ENCODE measurements around the gene SCN2A. TPM values are rescaled to one million over a fixed set of nuclear protein-coding genes. Genes with fewer than 3 reads are reported as not detected.

The SCN2A gene
- total RNA-seq, 1 experiment from 2014 or later, result 0.39 TPM

GRCh38 chr2:165434865-165435496 lies 195.8 kb downstream of the SCN2A start:
- peak overlapping the region; percentile 30; the same call in 1 of the 2 replicates for H3K27ac Mint-ChIP-seq
- peaks cover 45% of the 10 kb centered on the region for H3K4me1 Mint-ChIP-seq
- ChIA-PET CTCF (interaction anchor here (2.1 kb wide), 1 partner anchor 344 kb away, joined by 8 read pairs; no protein-coding TSS in a partner anchor), POLR2A (no interaction called here)
- H3K4me3 Mint-ChIP-seq, result no peak overlapping the region
- no peaks in the 10 kb centered on the region for H3K27me3 Mint-ChIP-seq (ENCODE audit: low read depth)
- H3K36me3 Mint-ChIP-seq, result no peaks in the 10 kb centered on the region; the same call in 1 of the 2 replicates
- no peaks in the 10 kb centered on the region for H3K9me3 Mint-ChIP-seq
- ATAC-seq (peak; percentile 76), DNase-seq (ENCODE audit: low spot score) (no peak)
- TF ChIP-seq NR3C1 (CRISPR knock-in tag; conservative IDR thresholded peaks at IDR 0.05; ENCODE audit: low read depth) (no peak), GTF2I (CRISPR knock-in tag; conservative IDR thresholded peaks at IDR 0.05) (no peak), JUN (CRISPR knock-in tag; IDR thresholded peaks at IDR 0.05) (no peak)
- TF ChIP-seq, protein P1, sequence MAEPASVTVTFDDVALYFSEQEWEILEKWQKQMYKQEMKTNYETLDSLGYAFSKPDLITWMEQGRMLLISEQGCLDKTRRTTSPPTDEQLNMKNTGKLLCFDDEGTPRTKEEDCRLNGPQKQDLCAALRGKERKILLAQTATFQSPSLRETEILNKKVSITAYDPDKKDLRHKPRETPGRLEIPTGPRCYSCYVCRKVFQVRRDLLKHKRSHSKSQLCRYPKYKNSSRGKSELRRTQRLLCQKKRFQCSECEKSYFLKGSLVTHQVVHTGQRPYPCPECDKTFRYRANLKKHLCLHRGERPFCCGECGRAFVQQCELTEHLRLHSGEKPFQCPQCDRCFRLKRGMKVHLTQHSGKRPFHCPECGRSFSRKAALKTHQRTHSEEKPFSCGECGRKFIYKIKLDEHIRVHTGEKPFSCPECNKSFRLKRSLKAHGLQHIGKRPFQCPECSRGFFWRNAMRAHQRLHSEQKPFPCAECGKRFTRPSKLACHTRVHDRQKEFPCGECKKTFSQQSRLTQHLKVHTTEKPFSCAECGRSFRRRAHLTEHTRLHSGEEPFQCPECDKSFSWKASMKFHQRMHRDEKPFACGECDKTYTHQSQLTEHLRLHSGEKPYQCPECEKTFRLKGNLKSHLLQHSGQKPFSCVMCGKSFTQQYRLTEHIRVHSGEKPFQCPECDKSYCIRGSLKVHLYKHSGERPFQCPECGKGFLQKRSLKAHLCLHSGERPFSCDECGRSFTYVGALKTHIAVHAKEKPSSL (CRISPR knock-in tag; conservative IDR thresholded peaks at IDR 0.05), result no peak

DNA sequence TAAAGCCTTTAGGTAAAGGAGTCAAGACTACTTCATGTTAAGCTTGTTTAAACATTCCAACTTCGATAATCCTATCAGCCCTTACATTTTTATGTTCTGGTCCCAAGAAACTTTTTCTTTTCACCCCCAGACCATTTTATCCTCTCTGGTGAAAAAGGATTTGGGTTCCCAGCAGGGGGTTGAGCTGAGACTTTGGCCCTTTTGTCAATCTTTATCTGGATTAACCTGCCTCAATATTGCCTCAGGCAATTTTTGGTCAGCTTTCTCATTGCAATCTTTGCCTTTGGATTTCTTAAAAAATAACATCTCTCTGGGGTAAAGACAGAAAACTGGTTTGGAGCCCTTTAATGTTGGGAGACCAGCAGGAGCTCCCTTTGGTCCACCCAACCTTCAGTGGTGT lies 196.4 kb downstream of the SCN2A start:
- Mint-ChIP-seq H3K27me3 (ENCODE audit: low read depth) (no peaks in the 10 kb centered on the region), H3K4me1 (peaks cover 49% of the 10 kb centered on the region), H3K36me3 (no peaks in the 10 kb centered on the region; the same call in 1 of the 2 replicates), H3K4me3 (no peak overlapping the region), H3K27ac (no peak overlapping the region), H3K9me3 (no peaks in the 10 kb centered on the region)
- TF ChIP-seq ZNF396 (CRISPR knock-in tag; IDR thresholded peaks at IDR 0.05; ENCODE audit: borderline replicate concordance) (no peak), ESRRA (CRISPR knock-in tag; IDR thresholded peaks at IDR 0.05; ENCODE audit: borderline replicate concordance) (no peak), IRF2 (CRISPR knock-in tag; IDR thresholded peaks at IDR 0.05; ENCODE audit: borderline replicate concordance, low read depth) (no peak), SMAD4 (CRISPR knock-in tag; IDR thresholded peaks at IDR 0.05) (no peak), SMAD3 (CRISPR knock-in tag; IDR thresholded peaks at IDR 0.05; ENCODE audit: borderline replicate concordance) (no peak)
- TF ChIP-seq, protein P2, sequence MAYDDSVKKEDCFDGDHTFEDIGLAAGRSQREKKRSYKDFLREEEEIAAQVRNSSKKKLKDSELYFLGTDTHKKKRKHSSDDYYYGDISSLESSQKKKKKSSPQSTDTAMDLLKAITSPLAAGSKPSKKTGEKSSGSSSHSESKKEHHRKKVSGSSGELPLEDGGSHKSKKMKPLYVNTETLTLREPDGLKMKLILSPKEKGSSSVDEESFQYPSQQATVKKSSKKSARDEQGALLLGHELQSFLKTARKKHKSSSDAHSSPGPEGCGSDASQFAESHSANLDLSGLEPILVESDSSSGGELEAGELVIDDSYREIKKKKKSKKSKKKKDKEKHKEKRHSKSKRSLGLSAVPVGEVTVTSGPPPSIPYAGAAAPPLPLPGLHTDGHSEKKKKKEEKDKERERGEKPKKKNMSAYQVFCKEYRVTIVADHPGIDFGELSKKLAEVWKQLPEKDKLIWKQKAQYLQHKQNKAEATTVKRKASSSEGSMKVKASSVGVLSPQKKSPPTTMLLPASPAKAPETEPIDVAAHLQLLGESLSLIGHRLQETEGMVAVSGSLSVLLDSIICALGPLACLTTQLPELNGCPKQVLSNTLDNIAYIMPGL (CRISPR knock-in tag; IDR thresholded peaks at IDR 0.05), result no peak
- DNase-seq (ENCODE audit: low spot score), result no peak
- POLR2A ChIA-PET, result no interaction called here
- ATAC-seq, result no peak
- CTCF ChIA-PET, result interaction anchor here (2.1 kb wide), 1 partner anchor 343 kb away, joined by 8 read pairs; no protein-coding TSS in a partner anchor

DNA sequence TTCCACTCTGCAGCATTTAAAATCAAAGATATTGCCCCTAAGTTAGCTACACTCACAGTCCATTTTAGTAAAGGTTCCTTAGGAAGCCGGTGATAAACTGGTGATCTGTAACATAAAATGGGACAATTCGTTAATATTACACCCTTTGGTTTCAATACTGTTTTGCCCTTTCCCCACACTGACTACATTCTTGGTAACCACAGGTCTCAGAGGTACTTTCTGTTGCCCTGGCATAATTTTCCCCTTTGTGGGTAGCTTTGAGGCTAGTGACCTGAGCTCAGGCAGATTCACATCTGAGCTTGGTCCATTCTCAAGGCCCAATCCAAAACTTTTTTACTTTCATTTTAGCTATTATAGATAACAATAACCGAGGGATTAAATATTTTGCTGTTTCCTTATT lies 197.3 kb downstream of the SCN2A start:
- ATAC-seq, result no peak
- Mint-ChIP-seq H3K27me3 (ENCODE audit: low read depth) (no peaks in the 10 kb centered on the region), H3K27ac (no peak overlapping the region; the same call in 1 of the 2 replicates), H3K36me3 (no peaks in the 10 kb centered on the region; the same call in 1 of the 2 replicates), H3K4me3 (no peak overlapping the region), H3K9me3 (no peaks in the 10 kb centered on the region), H3K4me1 (peaks cover 49% of the 10 kb centered on the region)
- POLR2A ChIA-PET, result no interaction called here
- CTCF ChIA-PET, result interaction anchor here (0.8 to 1.1 kb wide), 3 partner anchors 9 to 438 kb away, joined by 3 to 5 read pairs (median 4); partner anchors contain the start of gene CSRNP3
- no peak for DNase-seq (ENCODE audit: low spot score)
- no peak for TF ChIP-seq TP53 (CRISPR knock-in tag; IDR thresholded peaks at IDR 0.05)
- no peak for TF ChIP-seq CREB1 (CRISPR knock-in tag; IDR thresholded peaks at IDR 0.05)
- no peak for TF ChIP-seq ATF3 (CRISPR knock-in tag; conservative IDR thresholded peaks at IDR 0.05)
- TF ChIP-seq ZBTB21 (CRISPR knock-in tag; IDR thresholded peaks at IDR 0.05; ENCODE audit: borderline replicate concordance), result no peak
- TF ChIP-seq ZSCAN18 (CRISPR knock-in tag; IDR thresholded peaks at IDR 0.05), result no peak
- TF ChIP-seq NFYB (CRISPR knock-in tag; conservative IDR thresholded peaks at IDR 0.05; ENCODE audit: low read depth), result no peak
- no peak for TF ChIP-seq FOXP1 (CRISPR knock-in tag; IDR thresholded peaks at IDR 0.05; ENCODE audit: borderline replicate concordance)
- TF ChIP-seq, protein P1 (CRISPR knock-in tag; conservative IDR thresholded peaks at IDR 0.05), result no peak
- TF ChIP-seq SMAD3 (CRISPR knock-in tag; IDR thresholded peaks at IDR 0.05; ENCODE audit: borderline replicate concordance), result no peak
- no peak for TF ChIP-seq KAT7 (CRISPR knock-in tag; IDR thresholded peaks at IDR 0.05; ENCODE audit: borderline replicate concordance)

Data from WTC11 (cell line).